Activated CD4-positive, alpha-beta T cell treated with anti-CD3 and anti-CD28 coated beads for 24 hours (primary cell): ENCODE measurements around the gene PYDC1.
"Not testable (repeated sequence)": the region's sequence is repeated elsewhere in the genome, so short reads cannot be mapped to it uniquely, and the experiment has no call there.

Experiments
- DNase-seq, 2 donors: peaks; one replicate each; pipeline ENCODE4 v3.0.0-alpha.2; 2020; ENCODE audit warnings: low read depth in 2 of 2

The PYDC1 gene

DNA sequence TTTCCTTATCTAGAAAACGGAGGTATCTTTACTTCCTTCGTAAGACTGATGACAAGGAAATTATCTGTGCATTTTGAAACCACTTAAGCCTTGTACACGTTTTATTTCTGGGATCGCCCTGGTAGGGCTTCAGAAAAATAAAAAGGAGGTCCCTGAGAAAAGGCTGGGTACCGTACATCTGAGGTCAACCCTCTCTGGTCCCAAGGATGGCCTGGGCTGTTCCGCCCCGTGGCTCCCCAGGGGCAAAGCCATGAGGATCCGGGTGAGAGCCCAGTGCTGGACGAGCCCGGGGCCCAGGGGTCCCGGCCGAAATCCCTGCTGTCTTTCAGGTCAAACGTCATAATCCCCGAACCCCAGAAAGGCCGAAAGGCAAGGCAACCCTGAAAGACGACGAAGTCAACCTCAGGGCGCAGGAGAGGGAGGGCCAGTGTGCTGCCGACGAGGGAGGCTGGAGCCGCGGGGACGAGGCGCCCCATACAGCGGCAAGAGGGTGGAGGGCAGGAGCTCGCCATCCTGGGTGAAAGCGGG, 37.7 kb downstream of the PYDC1 start:
- DNase-seq, result no peak

DNA sequence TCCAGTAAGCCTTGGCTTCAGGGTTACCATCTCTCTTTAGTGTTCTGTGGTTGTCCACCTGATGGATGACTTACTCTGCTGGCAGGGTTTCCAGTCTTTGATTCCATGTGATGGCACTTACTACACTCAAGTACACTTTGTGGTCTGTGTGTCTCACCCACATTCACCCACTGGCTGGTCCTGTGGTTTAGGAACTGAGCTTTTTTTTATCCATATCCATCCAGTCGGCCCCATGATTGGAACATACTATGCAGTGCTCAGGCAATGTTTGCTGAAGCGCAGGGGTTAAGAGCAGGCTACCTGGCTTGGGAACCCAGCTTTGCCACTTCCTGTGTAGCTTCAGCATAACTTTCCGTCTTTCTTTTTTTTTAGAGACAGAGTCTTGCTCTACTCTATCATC, 39.8 kb downstream of the PYDC1 start:
- DNase-seq, result no peak

DNA sequence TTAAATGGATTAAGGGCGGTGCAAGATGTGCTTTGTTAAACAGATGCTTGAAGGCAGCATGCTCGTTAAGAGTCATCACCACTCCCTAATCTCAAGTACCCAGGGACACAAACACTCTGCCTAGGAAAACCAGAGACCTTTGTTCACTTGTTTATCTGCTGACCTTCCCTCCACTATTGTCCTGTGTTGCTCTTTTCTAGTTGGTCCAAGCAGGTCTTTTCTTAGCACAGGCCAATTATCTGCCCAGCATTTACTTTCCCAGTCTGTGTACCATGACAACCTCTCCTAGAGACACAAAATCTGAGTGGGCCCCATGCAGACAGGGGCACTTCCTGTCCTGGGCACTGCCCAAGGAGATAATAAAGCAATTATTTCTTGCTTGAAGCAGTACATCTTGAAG, 46.9 kb downstream of the PYDC1 start:
- DNase-seq, result not testable (repeated sequence)

DNA sequence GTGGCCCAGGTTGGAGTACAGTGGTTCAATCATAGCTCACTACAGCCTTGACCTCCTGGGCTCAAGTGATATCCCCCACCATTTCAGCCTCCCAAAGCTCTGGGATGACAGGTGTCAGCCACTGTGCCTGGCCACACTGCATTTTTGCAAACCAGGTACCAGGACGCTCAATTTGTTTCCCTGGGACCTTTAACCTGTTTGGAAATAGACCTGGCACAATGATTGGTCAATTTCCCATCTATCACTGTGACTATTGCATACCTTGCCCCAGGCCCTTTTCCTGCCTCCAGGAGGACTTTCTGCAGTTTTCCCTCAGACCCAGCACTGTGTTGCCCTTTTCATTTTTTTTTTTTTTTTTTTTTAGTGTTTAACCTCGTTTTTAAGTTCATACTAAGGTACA, 48.1 kb downstream of the PYDC1 start:
- no peak for DNase-seq

DNA sequence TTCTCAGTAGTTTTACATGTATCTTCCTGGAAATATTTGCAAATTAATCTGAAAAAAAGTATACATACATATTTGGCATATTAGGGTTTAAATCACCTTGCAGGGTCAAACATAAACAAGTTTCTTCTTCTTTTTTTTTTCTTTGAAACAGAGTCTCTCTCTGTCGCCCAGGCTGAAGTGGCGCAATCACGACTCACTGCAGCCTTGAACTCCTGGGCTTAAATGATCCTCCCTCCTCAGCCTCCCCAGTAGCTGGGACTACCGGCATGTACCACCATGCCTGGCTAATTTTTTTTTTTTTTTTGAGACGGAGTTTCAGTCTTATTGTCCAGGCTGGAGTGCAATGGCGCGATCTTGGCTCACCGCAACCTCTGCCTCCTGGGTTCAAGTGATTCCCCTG, 49.6 kb downstream of the PYDC1 start:
- no peak for DNase-seq
